Mesenchymal stem cell (in vitro differentiated cells and primary cell): Measurements from ENCODE around the gene RINT1.
A peak's percentile ranks its signal among the peaks of the same experiment; 100 is the strongest.

Source experiments
- DNase-seq: peaks from one replicate; pipeline ENCODE4 v3.0.0-alpha.2; 2013
- H2AFZ ChIP-seq: one replicate; pipeline ENCODE4 v1.6.1; 2013; ENCODE audit warnings: low read depth, mild to moderate bottlenecking, control low read depth, inconsistent platforms, low read length, moderate library complexity
- H2AK5ac ChIP-seq: 2 replicates; pipeline ENCODE4 v1.6.1; 2013; ENCODE audit warnings: low read length, moderate library complexity, mild to moderate bottlenecking, inconsistent platforms; ENCODE audit not compliant: severe bottlenecking
- H2BK120ac ChIP-seq: one replicate; pipeline ENCODE4 v1.6.1; 2013; ENCODE audit warnings: low read depth, mild to moderate bottlenecking, inconsistent platforms, low read length, moderate library complexity
- H2BK12ac ChIP-seq, 2 experiments: one replicate each; pipeline ENCODE4 v1.6.1; 2013; ENCODE audit warnings: inconsistent platforms in 2 of 2, low read length in 2 of 2, mild to moderate bottlenecking in 2 of 2, moderate library complexity in 2 of 2, control low read depth in 1 of 2
- H2BK15ac ChIP-seq: one replicate; pipeline ENCODE4 v1.6.1; 2013; ENCODE audit warnings: mild to moderate bottlenecking, low read depth, inconsistent platforms; ENCODE audit not compliant: poor library complexity, severe bottlenecking
- H2BK5ac ChIP-seq: 2 replicates; pipeline ENCODE4 v1.6.1; 2013; ENCODE audit warnings: low read depth, mild to moderate bottlenecking, low read length, control low read depth, inconsistent platforms; ENCODE audit not compliant: poor library complexity, severe bottlenecking
- H3K14ac ChIP-seq, 2 experiments: one replicate each; pipeline ENCODE4 v1.6.1; 2013; ENCODE audit warnings: inconsistent platforms in 2 of 2, low read length in 2 of 2, control low read depth in 1 of 2, mild to moderate bottlenecking in 1 of 2, moderate library complexity in 1 of 2
- H3K18ac ChIP-seq, 2 experiments: one replicate each; pipeline ENCODE4 v1.6.1; 2013; ENCODE audit warnings: inconsistent platforms in 2 of 2, low read length in 2 of 2, control low read depth in 1 of 2, low read depth in 1 of 2, mild to moderate bottlenecking in 1 of 2
- H3K23ac ChIP-seq, 2 experiments: one replicate each; pipeline ENCODE4 v1.6.1; 2013; ENCODE audit warnings: inconsistent platforms in 2 of 2, low read length in 2 of 2, mild to moderate bottlenecking in 2 of 2, moderate library complexity in 2 of 2, control low read depth in 1 of 2
- H3K27ac ChIP-seq: 2 replicates; pipeline ENCODE4 v1.5.1; 2013; ENCODE audit warnings: mild to moderate bottlenecking, moderate library complexity, low read length, control low read depth, inconsistent platforms; ENCODE audit not compliant: poor library complexity, severe bottlenecking
- H3K27me3 ChIP-seq, 2 experiments: 2 replicates each; pipeline versions ENCODE4 v1.6.1 to v1.7.0; 2013; ENCODE audit warnings: low read length in 2 of 2, mild to moderate bottlenecking in 2 of 2, moderate library complexity in 2 of 2, control low read depth in 1 of 2, inconsistent platforms in 1 of 2; ENCODE audit not compliant: control insufficient read depth in 1 of 2, insufficient read depth in 1 of 2
- H3K36me3 ChIP-seq, 2 experiments: 2 replicates each; pipeline versions ENCODE4 v1.6.1 to v1.7.0; 2013; ENCODE audit warnings: low read length in 2 of 2, control low read depth in 1 of 2, inconsistent platforms in 1 of 2, low read depth in 1 of 2, mild to moderate bottlenecking in 1 of 2; ENCODE audit not compliant: insufficient read depth in 2 of 2, control insufficient read depth in 1 of 2
- H3K4ac ChIP-seq, 2 experiments: one replicate each; pipeline ENCODE4 v1.6.1; 2013; ENCODE audit warnings: inconsistent platforms in 2 of 2, low read length in 2 of 2, mild to moderate bottlenecking in 2 of 2, moderate library complexity in 2 of 2, control low read depth in 1 of 2, low read depth in 1 of 2
- H3K4me1 ChIP-seq: 2 replicates; pipeline ENCODE4 v1.6.1; 2013; ENCODE audit warnings: low read depth, low read length, control low read depth; ENCODE audit not compliant: control insufficient read depth, insufficient read depth
- H3K4me2 ChIP-seq: 2 replicates; pipeline ENCODE4 v1.6.1; 2013; ENCODE audit warnings: low read length, mild to moderate bottlenecking, inconsistent platforms; ENCODE audit not compliant: poor library complexity, severe bottlenecking
- H3K4me3 ChIP-seq, 2 experiments: 2 replicates each; pipeline versions ENCODE4 v1.5.1 to v1.7.0; 2013; ENCODE audit warnings: low read length in 2 of 2, mild to moderate bottlenecking in 2 of 2, control low read depth in 1 of 2, low read depth in 1 of 2; ENCODE audit not compliant: insufficient read depth in 1 of 2
- H3K79me1 ChIP-seq: replicated peaks from 2 replicates; pipeline ENCODE4 v1.6.1; 2013; ENCODE audit warnings: mild to moderate bottlenecking, control low read depth, low read length, inconsistent platforms; ENCODE audit not compliant: poor library complexity, severe bottlenecking
- H3K9ac ChIP-seq: 2 replicates; pipeline ENCODE4 v1.7.0; 2013; ENCODE audit warnings: mild to moderate bottlenecking, low read length, moderate library complexity
- H3K9me3 ChIP-seq: 2 replicates; pipeline ENCODE4 v1.7.0; 2013; ENCODE audit warnings: mild to moderate bottlenecking, low read length; ENCODE audit not compliant: control insufficient read depth
- H4K8ac ChIP-seq: one replicate; pipeline ENCODE4 v1.6.1; 2013; ENCODE audit warnings: inconsistent platforms, mild to moderate bottlenecking, low read length, moderate library complexity
- H4K91ac ChIP-seq: one replicate; pipeline ENCODE4 v1.6.1; 2013; ENCODE audit warnings: mild to moderate bottlenecking, low read length, inconsistent platforms
- WGBS: methylation state at CpG from one replicate; pipeline ENCODE4 v1.1.7; 2013; ENCODE audit warnings: mixed read lengths; 5-methylcytosine and 5-hydroxymethylcytosine counted together

Gene RINT1

GRCh38 chr7:105493196-105493922, 38.6 kb upstream of the RINT1 start:
- 94% methylated on average over 5 of the region's 7 CpGs for WGBS
- no peak overlapping the region for H3K4me3 ChIP-seq
- H2AFZ ChIP-seq: no peak overlapping the region
- no peak overlapping the region for H4K91ac ChIP-seq
- H3K79me1 ChIP-seq: peaks cover 10% of the 10 kb centered on the region
- no peak overlapping the region for H3K23ac ChIP-seq
- H4K8ac ChIP-seq: no peak overlapping the region
- H2BK5ac ChIP-seq: peak overlapping the region; percentile 98
- no peak overlapping the region for H3K14ac ChIP-seq
- H2BK15ac ChIP-seq: no peak overlapping the region
- peak overlapping the region; percentile 98 for H3K27ac ChIP-seq
- H3K9ac ChIP-seq: no peak overlapping the region
- no peak overlapping the region for H2BK12ac ChIP-seq
- H3K18ac ChIP-seq: no peak overlapping the region
- peak overlapping the region; percentile 99 for H2AK5ac ChIP-seq
- H3K36me3 ChIP-seq: peaks cover 4 to 14% of the 10 kb centered on the region in 2 experiments
- no peak overlapping the region for H2BK120ac ChIP-seq
- DNase-seq: no peak
- no peak overlapping the region for H3K4ac ChIP-seq
- H3K4me2 ChIP-seq: peak overlapping the region; percentile 62
- H3K4me1 ChIP-seq: peaks cover 16% of the 10 kb centered on the region
- H3K27me3 ChIP-seq: no peaks in the 10 kb centered on the region
- no peaks in the 10 kb centered on the region for H3K9me3 ChIP-seq

- no peaks in the 10 kb centered on the region for H3K27me3 ChIP-seq
- no peak overlapping the region for H3K23ac ChIP-seq
- H3K36me3 ChIP-seq: peaks cover 4 to 15% of the 10 kb centered on the region in 2 experiments
- no peaks in the 10 kb centered on the region for H3K9me3 ChIP-seq
- no peak overlapping the region for H3K4ac ChIP-seq
- H2BK5ac ChIP-seq: peak overlapping the region; percentile 82
- H3K4me3 ChIP-seq: no peak overlapping the region
- H2AFZ ChIP-seq: no peak overlapping the region
- H2BK15ac ChIP-seq: no peak overlapping the region
- H3K4me1 ChIP-seq: peaks cover 16% of the 10 kb centered on the region
- no peak overlapping the region for H4K8ac ChIP-seq
- H2BK120ac ChIP-seq: no peak overlapping the region
- H3K14ac ChIP-seq: no peak overlapping the region
- 93% methylated on average over 4 of the region's 5 CpGs for WGBS
- no peak overlapping the region for H4K91ac ChIP-seq
- H3K79me1 ChIP-seq: peaks cover 11% of the 10 kb centered on the region
- H3K27ac ChIP-seq: peak overlapping the region; percentile 98
- H3K9ac ChIP-seq: no peak overlapping the region
- peak; percentile 83 for DNase-seq
- no peak overlapping the region for H2BK12ac ChIP-seq
- H3K18ac ChIP-seq: no peak overlapping the region
- no peak overlapping the region for H2AK5ac ChIP-seq
- H3K4me2 ChIP-seq: no peak overlapping the region
Observed at GRCh38 chr7:105493923-105494315, 38.1 kb upstream of the RINT1 start.

- Histone ChIP-seq H2AK5ac (no peak overlapping the region), H3K9ac (no peak overlapping the region), H2BK15ac (no peak overlapping the region), H2BK5ac (no peak overlapping the region), H2BK120ac (no peak overlapping the region), H3K27ac (peak overlapping the region; percentile 89), H3K4me2 (peak overlapping the region; percentile 26), H3K4me3 (no peak overlapping the region), H3K36me3 (peaks cover 8 to 28% of the 10 kb centered on the region in 2 experiments), H2AFZ (no peak overlapping the region), H3K9me3 (no peaks in the 10 kb centered on the region), H3K18ac (no peak overlapping the region), H2BK12ac (no peak overlapping the region), H3K79me1 (peaks cover 12% of the 10 kb centered on the region), H3K14ac (no peak overlapping the region), H4K8ac (no peak overlapping the region), H4K91ac (no peak overlapping the region), H3K27me3 (no peaks in the 10 kb centered on the region), H3K23ac (no peak overlapping the region), H3K4ac (no peak overlapping the region), H3K4me1 (peaks cover 16% of the 10 kb centered on the region)
- DNase-seq: peak; percentile 29
- WGBS: 79% methylated on average over 2 of the region's 2 CpGs
Observed at GRCh38 chr7:105496521-105496920, 35.5 kb upstream of the RINT1 start.

GRCh38 chr7:105497016-105497415, 35.0 kb upstream of the RINT1 start:
- no peaks in the 10 kb centered on the region for H3K9me3 ChIP-seq
- 95% methylated on average over 4 of the region's 5 CpGs for WGBS

More at GRCh38 chr7:105497016-105497415, 35.0 kb upstream of the RINT1 start:
- Histone ChIP-seq H3K36me3 (peaks cover 7 to 30% of the 10 kb centered on the region in 2 experiments), H3K4ac (no peak overlapping the region), H3K18ac (no peak overlapping the region), H3K79me1 (peaks cover 11% of the 10 kb centered on the region), H3K27ac (peak overlapping the region; percentile 89), H3K4me3 (no peak overlapping the region), H3K4me2 (peak overlapping the region; percentile 26), H3K27me3 (no peaks in the 10 kb centered on the region), H2BK120ac (no peak overlapping the region), H2BK15ac (no peak overlapping the region), H2AFZ (no peak overlapping the region), H3K9ac (no peak overlapping the region), H4K8ac (no peak overlapping the region), H3K14ac (no peak overlapping the region), H4K91ac (no peak overlapping the region), H3K4me1 (peaks cover 15% of the 10 kb centered on the region), H2BK5ac (no peak overlapping the region), H3K23ac (no peak overlapping the region), H2AK5ac (no peak overlapping the region), H2BK12ac (no peak overlapping the region)
- DNase-seq: no peak
